Type B pancreatic cell (in vitro differentiated cells): ENCODE measurements around the gene PPIB. TPM values are rescaled to one million over a fixed set of nuclear protein-coding genes. Genes with fewer than 3 reads are reported as not detected.

Experiments
- DNase-seq: peaks from one replicate; pipeline ENCODE4 v3.0.0; 2021; ENCODE audit warnings: mixed read lengths; ENCODE audit not compliant: unreplicated experiment; ENCODE audit errors: extremely low spot score
- H3K27ac Mint-ChIP-seq: 2 replicates; pipeline ENCODE4 v1.8.0; 2021; ENCODE audit warnings: mild to moderate bottlenecking, mixed read lengths
- H3K27me3 Mint-ChIP-seq: 2 replicates; pipeline ENCODE4 v1.8.0; 2021; ENCODE audit warnings: mixed read lengths
- H3K36me3 Mint-ChIP-seq: 2 replicates; pipeline ENCODE4 v1.8.0; 2021; ENCODE audit warnings: mixed read lengths
- H3K4me1 Mint-ChIP-seq: one replicate; pipeline ENCODE4 v1.8.0; 2021; ENCODE audit warnings: mixed read lengths; ENCODE audit not compliant: unreplicated experiment
- H3K4me3 Mint-ChIP-seq: 2 replicates; pipeline ENCODE4 v1.8.0; 2021; ENCODE audit warnings: mild to moderate bottlenecking, mixed read lengths
- H3K9me3 Mint-ChIP-seq: 2 replicates; pipeline ENCODE4 v1.8.0; 2021; ENCODE audit warnings: mixed read lengths
- total RNA-seq: library from RNA; stranded (reverse); gene quantifications from 2 replicates; pipeline ENCODE4 v1.2.1, GENCODE V29; 2021; ENCODE audit warnings: low replicate concordance
- TF ChIP-seq, protein P1 (sequence below): fragments of 200-600 bp; sonication (generic); conservative IDR thresholded peaks from 2 replicates; pipeline ENCODE4 v1.5.0; 2021; ENCODE audit warnings: antibody characterized with exemption, mild to moderate bottlenecking

PPIB gene
- total RNA-seq, 1 donor from 2014 or later: 551 TPM

DNA sequence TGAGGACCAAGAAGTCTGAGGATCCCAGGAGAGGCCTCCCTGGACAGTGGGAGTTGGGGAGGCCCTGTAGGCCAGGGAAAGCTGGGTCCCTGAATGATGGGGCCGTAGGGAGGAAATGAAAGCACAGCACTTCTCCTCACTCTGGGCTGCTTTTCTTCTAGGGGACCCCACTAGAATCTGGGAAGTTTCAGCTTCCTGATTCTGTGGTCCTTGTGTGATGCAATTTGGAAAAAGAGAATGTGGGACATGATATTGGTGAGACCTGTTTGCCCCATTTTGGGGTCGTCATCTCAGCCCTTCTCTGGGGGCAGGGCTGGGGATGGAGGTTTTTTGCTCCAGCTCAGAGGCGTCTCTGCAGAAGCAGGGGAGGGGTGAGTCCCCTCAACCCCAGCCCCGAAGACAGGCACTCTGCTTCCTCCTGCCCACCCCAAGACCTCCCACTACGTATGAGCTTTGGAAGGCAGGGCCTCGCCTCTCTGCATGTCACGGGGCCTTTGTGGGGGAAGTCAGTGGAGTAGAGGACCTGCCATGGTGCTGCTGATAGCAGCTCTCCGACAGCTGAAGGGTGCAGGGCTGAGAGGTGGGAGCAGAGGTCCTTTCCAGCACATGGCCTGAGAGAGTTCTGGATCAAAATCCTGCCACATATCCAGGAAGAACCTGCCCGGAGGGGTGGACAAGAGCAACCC lies 12.8 kb downstream of the PPIB start:
- DNase-seq: no peak
- Mint-ChIP-seq H3K4me1 (peaks cover 16% of the 10 kb centered on the region), H3K9me3 (no peaks in the 10 kb centered on the region), H3K27me3 (peaks cover 25% of the 10 kb centered on the region), H3K36me3 (peaks cover under 1% of the 10 kb centered on the region), H3K4me3 (peak overlapping the region; percentile 77), H3K27ac (no peak overlapping the region)
- TF ChIP-seq, protein P1, sequence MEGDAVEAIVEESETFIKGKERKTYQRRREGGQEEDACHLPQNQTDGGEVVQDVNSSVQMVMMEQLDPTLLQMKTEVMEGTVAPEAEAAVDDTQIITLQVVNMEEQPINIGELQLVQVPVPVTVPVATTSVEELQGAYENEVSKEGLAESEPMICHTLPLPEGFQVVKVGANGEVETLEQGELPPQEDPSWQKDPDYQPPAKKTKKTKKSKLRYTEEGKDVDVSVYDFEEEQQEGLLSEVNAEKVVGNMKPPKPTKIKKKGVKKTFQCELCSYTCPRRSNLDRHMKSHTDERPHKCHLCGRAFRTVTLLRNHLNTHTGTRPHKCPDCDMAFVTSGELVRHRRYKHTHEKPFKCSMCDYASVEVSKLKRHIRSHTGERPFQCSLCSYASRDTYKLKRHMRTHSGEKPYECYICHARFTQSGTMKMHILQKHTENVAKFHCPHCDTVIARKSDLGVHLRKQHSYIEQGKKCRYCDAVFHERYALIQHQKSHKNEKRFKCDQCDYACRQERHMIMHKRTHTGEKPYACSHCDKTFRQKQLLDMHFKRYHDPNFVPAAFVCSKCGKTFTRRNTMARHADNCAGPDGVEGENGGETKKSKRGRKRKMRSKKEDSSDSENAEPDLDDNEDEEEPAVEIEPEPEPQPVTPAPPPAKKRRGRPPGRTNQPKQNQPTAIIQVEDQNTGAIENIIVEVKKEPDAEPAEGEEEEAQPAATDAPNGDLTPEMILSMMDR: no peak

DNA sequence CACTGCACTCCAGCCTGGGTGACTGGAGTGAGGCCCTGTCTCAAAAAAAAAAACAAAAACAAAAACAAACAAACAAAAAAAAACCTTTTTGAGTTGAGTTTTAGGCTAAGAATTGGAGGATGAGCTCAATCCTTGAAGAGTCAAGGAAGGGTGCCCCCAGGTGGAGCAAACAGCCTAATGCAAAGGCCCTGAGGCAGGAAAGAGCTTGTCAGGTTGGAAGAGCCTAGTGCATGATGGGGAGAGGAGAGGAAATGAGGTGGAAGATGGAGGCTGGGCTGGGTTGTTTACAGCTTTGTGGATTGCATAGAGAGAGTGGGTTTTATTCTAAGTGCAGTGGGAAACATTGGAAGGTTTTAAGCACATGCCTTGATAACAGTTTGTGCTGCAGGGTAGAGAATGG lies 13.4 kb downstream of the PPIB start:
- TF ChIP-seq, protein P1: no peak
- H3K27me3 Mint-ChIP-seq: peaks cover 25% of the 10 kb centered on the region
- H3K27ac Mint-ChIP-seq: no peak overlapping the region
- no peak for DNase-seq
- H3K4me3 Mint-ChIP-seq: peak overlapping the region; percentile 77
- no peaks in the 10 kb centered on the region for H3K9me3 Mint-ChIP-seq
- peaks cover 20% of the 10 kb centered on the region for H3K4me1 Mint-ChIP-seq
- peaks cover 4% of the 10 kb centered on the region for H3K36me3 Mint-ChIP-seq

DNA sequence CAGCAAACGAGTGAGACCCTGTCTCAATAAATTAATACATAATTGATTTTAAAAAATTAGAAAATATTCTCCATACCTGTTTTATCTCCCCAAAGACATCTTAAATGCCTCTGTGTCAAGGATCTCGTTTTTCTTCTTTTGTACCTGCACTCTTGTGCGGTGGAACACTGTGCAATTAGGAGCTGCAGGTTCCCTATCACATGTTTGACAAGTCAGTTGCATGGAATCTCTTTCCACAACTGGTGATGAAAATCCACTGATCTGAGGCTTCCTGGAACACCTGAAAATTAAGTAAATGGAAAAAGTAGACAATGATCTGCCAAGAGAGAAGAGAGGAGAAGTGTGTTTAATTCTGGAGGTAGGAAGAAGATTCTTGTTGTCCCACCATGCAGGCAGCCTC lies 14.2 kb downstream of the PPIB start:
- no peak for DNase-seq
- Mint-ChIP-seq H3K4me3 (no peak overlapping the region), H3K27me3 (peaks cover 23% of the 10 kb centered on the region), H3K27ac (no peak overlapping the region), H3K36me3 (peaks cover 4% of the 10 kb centered on the region), H3K9me3 (no peaks in the 10 kb centered on the region), H3K4me1 (peaks cover 17% of the 10 kb centered on the region)
- TF ChIP-seq, protein P1: no peak

DNA sequence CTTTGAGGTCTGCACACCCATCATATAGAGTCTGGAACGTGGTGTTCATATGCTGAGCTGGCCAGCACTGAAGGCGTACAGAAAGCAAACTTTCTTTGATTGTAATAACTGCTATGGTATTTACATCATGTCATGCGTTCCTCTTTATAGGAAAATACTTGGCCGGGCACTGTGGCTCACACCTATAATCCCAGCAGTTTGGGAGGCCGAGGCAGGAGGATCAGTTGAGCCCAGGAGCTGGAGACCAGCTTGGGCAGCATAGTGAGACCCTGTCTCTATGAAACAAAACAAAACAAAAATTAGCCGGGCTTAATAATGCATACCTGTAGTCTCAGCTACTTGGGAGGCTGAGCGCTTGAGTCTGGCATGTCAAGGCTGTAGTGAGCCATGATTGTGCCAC lies 14.7 kb downstream of the PPIB start:
- Mint-ChIP-seq H3K27me3 (peaks cover 19% of the 10 kb centered on the region), H3K4me1 (peaks cover 14% of the 10 kb centered on the region), H3K27ac (no peak overlapping the region), H3K36me3 (peaks cover 4% of the 10 kb centered on the region), H3K4me3 (peak overlapping the region; percentile 44), H3K9me3 (no peaks in the 10 kb centered on the region)
- DNase-seq: no peak
- TF ChIP-seq, protein P1: no peak

DNA sequence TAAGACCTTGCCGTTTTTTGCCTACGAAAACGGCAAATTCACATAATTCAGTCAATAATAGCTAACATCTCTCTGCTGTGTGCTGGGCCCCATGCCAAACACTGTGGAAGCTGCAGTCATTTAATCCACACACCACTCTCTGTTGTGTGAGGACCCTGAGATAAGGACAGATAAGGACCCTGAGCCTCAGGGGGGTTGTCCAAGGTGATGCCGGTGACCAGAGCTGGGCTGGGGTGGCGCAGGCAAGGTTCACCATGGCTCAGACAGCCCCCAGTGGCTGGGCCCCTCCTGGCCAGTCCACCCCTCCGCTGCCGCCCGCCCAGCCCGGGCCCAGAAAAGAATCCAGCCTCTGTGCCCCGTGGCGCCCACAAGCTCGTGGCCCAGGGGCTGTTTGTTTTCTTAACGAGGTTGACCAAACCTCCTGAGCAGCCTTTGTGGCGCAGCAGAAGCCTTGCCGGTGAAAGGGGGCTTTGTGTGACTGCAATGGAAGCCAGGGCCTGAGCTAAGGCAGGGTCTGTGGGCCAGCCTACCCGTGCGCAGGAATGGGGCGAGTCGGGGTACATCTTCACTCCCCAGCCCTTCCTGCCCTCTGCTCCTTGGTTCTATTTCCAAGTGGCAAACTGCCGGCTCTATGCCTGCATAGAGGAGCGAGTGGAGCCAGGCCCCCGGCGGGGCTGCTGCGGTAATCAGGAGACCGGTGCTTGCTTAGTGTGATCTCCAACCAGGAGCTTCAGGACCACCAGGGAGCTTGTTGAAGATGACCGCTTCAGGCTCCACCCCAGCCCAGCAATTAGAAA lies 15.7 kb downstream of the PPIB start:
- Mint-ChIP-seq H3K9me3 (no peaks in the 10 kb centered on the region), H3K27me3 (peaks cover 11% of the 10 kb centered on the region), H3K4me1 (peaks cover 14% of the 10 kb centered on the region), H3K36me3 (peaks cover 4% of the 10 kb centered on the region), H3K27ac (peak overlapping the region; percentile 41), H3K4me3 (no peak overlapping the region)
- no peak for DNase-seq
- TF ChIP-seq, protein P1: no peak
